ENCODE measurements around the gene CYP2B6.

CYP2B6 gene

DNA sequence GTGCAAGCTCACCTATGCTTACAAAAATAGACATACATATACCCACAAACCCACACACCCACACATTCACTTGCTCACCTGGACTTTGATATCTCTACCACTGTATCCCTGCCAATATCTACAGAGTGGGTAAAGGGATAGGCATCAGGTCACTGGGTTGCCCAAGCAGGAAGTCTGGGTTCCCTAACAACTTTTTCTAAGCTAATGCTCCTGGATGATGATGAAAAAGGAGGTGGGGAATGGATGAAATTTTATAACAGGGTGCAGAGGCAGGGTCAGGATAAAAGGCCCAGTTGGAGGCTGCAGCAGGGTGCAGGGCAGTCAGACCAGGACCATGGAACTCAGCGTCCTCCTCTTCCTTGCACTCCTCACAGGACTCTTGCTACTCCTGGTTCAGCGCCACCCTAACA is at the start of gene CYP2B6:
CYP2B6 (plus strand) TSS at position 311 of the 410 bp plus-strand sequence; CDS start at position 335, 24 bp downstream.
- H3K9me3 ChIP-seq (ENCODE audit: severe bottlenecking) = no peaks in the 10 kb centered on the region
- TF ChIP-seq, protein P1, sequence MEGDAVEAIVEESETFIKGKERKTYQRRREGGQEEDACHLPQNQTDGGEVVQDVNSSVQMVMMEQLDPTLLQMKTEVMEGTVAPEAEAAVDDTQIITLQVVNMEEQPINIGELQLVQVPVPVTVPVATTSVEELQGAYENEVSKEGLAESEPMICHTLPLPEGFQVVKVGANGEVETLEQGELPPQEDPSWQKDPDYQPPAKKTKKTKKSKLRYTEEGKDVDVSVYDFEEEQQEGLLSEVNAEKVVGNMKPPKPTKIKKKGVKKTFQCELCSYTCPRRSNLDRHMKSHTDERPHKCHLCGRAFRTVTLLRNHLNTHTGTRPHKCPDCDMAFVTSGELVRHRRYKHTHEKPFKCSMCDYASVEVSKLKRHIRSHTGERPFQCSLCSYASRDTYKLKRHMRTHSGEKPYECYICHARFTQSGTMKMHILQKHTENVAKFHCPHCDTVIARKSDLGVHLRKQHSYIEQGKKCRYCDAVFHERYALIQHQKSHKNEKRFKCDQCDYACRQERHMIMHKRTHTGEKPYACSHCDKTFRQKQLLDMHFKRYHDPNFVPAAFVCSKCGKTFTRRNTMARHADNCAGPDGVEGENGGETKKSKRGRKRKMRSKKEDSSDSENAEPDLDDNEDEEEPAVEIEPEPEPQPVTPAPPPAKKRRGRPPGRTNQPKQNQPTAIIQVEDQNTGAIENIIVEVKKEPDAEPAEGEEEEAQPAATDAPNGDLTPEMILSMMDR (IDR thresholded peaks at IDR 0.05; ENCODE audit: poor library complexity, severe bottlenecking) = no peak
- H3K4me1 ChIP-seq (ENCODE audit: insufficient read depth, poor library complexity, severe bottlenecking) = no peaks in the 10 kb centered on the region
- DNase-seq (ENCODE audit: low spot score) (no peak), ATAC-seq (ENCODE audit: low read depth) (no peak)
- no peaks in the 10 kb centered on the region for H3K36me3 ChIP-seq (ENCODE audit: low read depth)
- H3K4me3 ChIP-seq (ENCODE audit: severe bottlenecking) = no peak within 1 kb of the TSS
- H3K27ac ChIP-seq (ENCODE audit: poor library complexity, severe bottlenecking) = no peak within 1 kb of the TSS
- no peaks in the 10 kb centered on the region for H3K27me3 ChIP-seq (ENCODE audit: insufficient read depth, poor library complexity, severe bottlenecking)

DNA sequence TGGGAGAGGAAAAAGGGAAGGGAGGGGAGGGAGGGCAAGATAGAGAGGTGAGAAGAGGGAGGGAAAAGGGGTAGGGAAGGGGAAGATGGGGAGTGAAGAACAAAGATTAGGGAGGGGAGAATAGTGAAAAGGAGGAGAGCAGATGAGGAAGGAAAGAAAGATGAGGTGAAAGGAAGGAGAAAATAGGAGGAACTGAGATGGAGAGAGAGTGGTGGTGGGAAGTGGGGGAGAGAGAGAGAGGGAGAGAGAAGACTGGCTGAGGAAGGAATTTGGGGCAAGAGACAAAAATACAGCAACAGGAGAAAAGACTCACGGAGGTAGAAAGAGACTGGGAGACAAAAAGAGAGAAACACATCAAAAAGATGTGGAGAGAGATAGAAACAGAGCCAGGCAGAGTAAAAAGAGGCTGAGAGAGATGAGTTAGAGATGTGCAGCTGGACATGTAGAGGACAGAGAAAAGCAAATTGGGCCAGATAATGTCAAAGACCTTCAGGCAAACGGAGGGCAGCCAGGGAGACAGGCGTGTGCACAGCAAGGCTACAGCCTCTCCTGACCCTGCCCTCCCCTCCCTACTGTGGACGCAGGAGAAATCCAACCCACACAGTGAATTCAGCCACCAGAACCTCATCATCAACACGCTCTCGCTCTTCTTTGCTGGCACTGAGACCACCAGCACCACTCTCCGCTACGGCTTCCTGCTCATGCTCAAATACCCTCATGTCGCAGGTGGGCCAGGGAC is 49.4 kb upstream of the CYP2B6 start:
- Histone ChIP-seq H3K27ac (ENCODE audit: poor library complexity, severe bottlenecking) (no peak overlapping the region), H3K4me3 (ENCODE audit: severe bottlenecking) (no peak overlapping the region), H3K9me3 (ENCODE audit: severe bottlenecking) (no peaks in the 10 kb centered on the region), H3K4me1 (ENCODE audit: insufficient read depth, poor library complexity, severe bottlenecking) (no peaks in the 10 kb centered on the region), H3K27me3 (ENCODE audit: insufficient read depth, poor library complexity, severe bottlenecking) (no peaks in the 10 kb centered on the region), H3K36me3 (ENCODE audit: low read depth) (no peaks in the 10 kb centered on the region)
- TF ChIP-seq, protein P1 (IDR thresholded peaks at IDR 0.05; ENCODE audit: poor library complexity, severe bottlenecking) = no peak
- DNase-seq (ENCODE audit: low spot score) (no peak), ATAC-seq (ENCODE audit: low read depth) (no peak)

DNA sequence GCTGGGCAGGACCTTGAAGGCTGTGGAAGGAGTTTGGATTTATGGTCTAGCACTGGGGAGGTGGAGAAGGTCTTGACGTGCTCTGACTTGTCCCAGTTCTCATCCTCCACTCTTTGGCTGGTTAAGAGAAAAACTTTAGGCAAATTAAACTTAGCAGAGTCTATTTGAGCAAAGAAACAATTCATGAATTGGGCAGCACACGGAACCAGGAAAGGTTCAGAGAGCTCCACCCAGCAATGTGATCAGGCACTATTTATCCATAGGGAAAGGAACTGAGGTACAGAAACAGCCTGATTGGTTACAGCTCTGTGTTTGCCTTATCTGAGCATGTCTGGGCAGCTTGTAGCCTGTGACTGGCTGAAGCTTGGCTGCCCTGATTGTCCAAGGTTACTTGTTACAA is 45.4 kb upstream of the CYP2B6 start:
- no peaks in the 10 kb centered on the region for H3K4me1 ChIP-seq (ENCODE audit: insufficient read depth, poor library complexity, severe bottlenecking)
- DNase-seq (ENCODE audit: low spot score) (no peak), ATAC-seq (ENCODE audit: low read depth) (no peak)
- no peak overlapping the region for H3K4me3 ChIP-seq (ENCODE audit: severe bottlenecking)
- H3K27me3 ChIP-seq (ENCODE audit: insufficient read depth, poor library complexity, severe bottlenecking) = no peaks in the 10 kb centered on the region
- TF ChIP-seq, protein P1 (IDR thresholded peaks at IDR 0.05; ENCODE audit: poor library complexity, severe bottlenecking) = no peak
- H3K36me3 ChIP-seq (ENCODE audit: low read depth) = no peaks in the 10 kb centered on the region
- no peaks in the 10 kb centered on the region for H3K9me3 ChIP-seq (ENCODE audit: severe bottlenecking)
- no peak overlapping the region for H3K27ac ChIP-seq (ENCODE audit: poor library complexity, severe bottlenecking)

DNA sequence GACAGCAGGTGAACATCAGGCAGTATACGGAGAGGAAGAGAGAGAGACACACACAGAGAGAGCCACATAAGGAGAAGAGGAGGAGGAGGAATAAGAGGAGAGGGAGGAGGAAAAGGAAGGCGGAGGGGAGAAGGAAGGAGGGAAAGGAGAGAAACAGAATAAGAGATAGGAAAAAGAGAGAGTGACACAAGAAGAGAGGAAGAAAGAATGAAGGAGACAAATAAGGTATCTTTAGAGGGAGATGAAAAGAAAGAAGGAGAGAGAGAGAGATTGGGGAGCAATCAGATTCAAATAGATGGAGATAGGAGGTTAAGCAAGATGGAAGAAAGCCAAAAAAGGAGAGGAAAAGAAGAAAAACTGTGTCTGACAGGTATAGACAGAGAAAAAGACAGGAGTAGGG is 44.0 kb upstream of the CYP2B6 start:
- TF ChIP-seq, protein P1 (IDR thresholded peaks at IDR 0.05; ENCODE audit: poor library complexity, severe bottlenecking) = no peak
- no peaks in the 10 kb centered on the region for H3K27me3 ChIP-seq (ENCODE audit: insufficient read depth, poor library complexity, severe bottlenecking)
- H3K4me3 ChIP-seq (ENCODE audit: severe bottlenecking) = no peak overlapping the region
- no peaks in the 10 kb centered on the region for H3K36me3 ChIP-seq (ENCODE audit: low read depth)
- H3K4me1 ChIP-seq (ENCODE audit: insufficient read depth, poor library complexity, severe bottlenecking) = no peaks in the 10 kb centered on the region
- H3K27ac ChIP-seq (ENCODE audit: poor library complexity, severe bottlenecking) = no peak overlapping the region
- ATAC-seq (ENCODE audit: low read depth) (no peak), DNase-seq (ENCODE audit: low spot score) (no peak)
- no peaks in the 10 kb centered on the region for H3K9me3 ChIP-seq (ENCODE audit: severe bottlenecking)

DNA sequence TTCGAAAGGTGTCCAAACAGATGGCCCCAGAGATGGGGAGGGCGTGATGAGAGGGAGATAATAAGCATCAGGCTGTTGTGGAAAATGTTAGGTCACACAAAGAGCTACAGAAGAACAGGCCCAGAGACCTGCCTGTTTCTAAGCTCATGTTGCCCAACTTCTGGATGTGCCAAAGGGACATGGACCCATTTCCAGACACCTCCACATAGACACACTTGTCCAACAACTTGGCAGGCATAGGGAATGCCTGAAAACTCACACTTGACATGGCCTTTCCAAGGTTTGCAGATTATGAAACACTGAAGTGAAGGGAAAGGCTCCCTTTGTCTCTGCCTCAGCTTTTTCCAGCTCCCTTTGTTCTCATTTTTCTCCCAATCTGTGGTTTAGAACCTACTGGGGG is 43.5 kb upstream of the CYP2B6 start:
- Histone ChIP-seq H3K4me3 (ENCODE audit: severe bottlenecking) (no peak overlapping the region), H3K36me3 (ENCODE audit: low read depth) (no peaks in the 10 kb centered on the region), H3K27me3 (ENCODE audit: insufficient read depth, poor library complexity, severe bottlenecking) (no peaks in the 10 kb centered on the region), H3K9me3 (ENCODE audit: severe bottlenecking) (no peaks in the 10 kb centered on the region), H3K4me1 (ENCODE audit: insufficient read depth, poor library complexity, severe bottlenecking) (no peaks in the 10 kb centered on the region), H3K27ac (ENCODE audit: poor library complexity, severe bottlenecking) (no peak overlapping the region)
- no peak for DNase-seq (ENCODE audit: low spot score)
- TF ChIP-seq, protein P1 (IDR thresholded peaks at IDR 0.05; ENCODE audit: poor library complexity, severe bottlenecking) = no peak
- no peak for ATAC-seq (ENCODE audit: low read depth)

Measured in RWPE2 (cell line).